Measurements from ENCODE around the gene TBL1XR1. TPM values are rescaled to one million over a fixed set of nuclear protein-coding genes. Genes with fewer than 3 reads are reported as not detected.

The TBL1XR1 gene
- total RNA-seq, 1 experiment from 2014 or later: 81.0 TPM

- no peak overlapping the region for H3K4me2 ChIP-seq (ENCODE audit: low read depth, low read length, poor library complexity, severe bottlenecking)
- no peaks in the 10 kb centered on the region for H3K36me3 ChIP-seq (ENCODE audit: insufficient read depth, low read length)
- no peaks in the 10 kb centered on the region for H3K27me3 ChIP-seq (ENCODE audit: low read length)
- no peaks in the 10 kb centered on the region for H3K9me2 ChIP-seq (replicated peaks; ENCODE audit: insufficient read depth, low read length)
- H3K79me2 ChIP-seq (ENCODE audit: low read length): no peaks in the 10 kb centered on the region
- H3K9me3 ChIP-seq (ENCODE audit: low read length): no peaks in the 10 kb centered on the region
- no peak overlapping the region for H2AFZ ChIP-seq (ENCODE audit: low read length)
- H3K4me3 ChIP-seq (ENCODE audit: low read length): no peak overlapping the region
- no peaks in the 10 kb centered on the region for H3K4me1 ChIP-seq (ENCODE audit: low read length)
- H3K27ac ChIP-seq (ENCODE audit: low read length): no peak overlapping the region
- H4K20me1 ChIP-seq (ENCODE audit: insufficient read depth, low read depth, low read length): no peaks in the 10 kb centered on the region
- H3K9ac ChIP-seq (ENCODE audit: low read length): no peak overlapping the region
- DNase-seq: no peak
Measured at GRCh38 chr3:176995946-176996345, 201.3 kb downstream of the TBL1XR1 start.

GRCh38 chr3:176994891-176995781, 202.1 kb downstream of the TBL1XR1 start:
- no peaks in the 10 kb centered on the region for H3K4me1 ChIP-seq (ENCODE audit: low read length)
- no peak for DNase-seq
- H3K36me3 ChIP-seq (ENCODE audit: insufficient read depth, low read length): no peaks in the 10 kb centered on the region

GRCh38 chr3:176994393-176994792, 202.9 kb downstream of the TBL1XR1 start:
- H3K4me2 ChIP-seq (ENCODE audit: low read depth, low read length, poor library complexity, severe bottlenecking): no peak overlapping the region
- no peaks in the 10 kb centered on the region for H3K79me2 ChIP-seq (ENCODE audit: low read length)
- H3K36me3 ChIP-seq (ENCODE audit: insufficient read depth, low read length): no peaks in the 10 kb centered on the region
- no peaks in the 10 kb centered on the region for H3K27me3 ChIP-seq (ENCODE audit: low read length)
- DNase-seq: no peak
- H3K9me2 ChIP-seq (replicated peaks; ENCODE audit: insufficient read depth, low read length): no peaks in the 10 kb centered on the region
- H3K4me1 ChIP-seq (ENCODE audit: low read length): no peaks in the 10 kb centered on the region
- no peaks in the 10 kb centered on the region for H4K20me1 ChIP-seq (ENCODE audit: insufficient read depth, low read depth, low read length)
- no peak overlapping the region for H3K4me3 ChIP-seq (ENCODE audit: low read length)
- no peak overlapping the region for H2AFZ ChIP-seq (ENCODE audit: low read length)
- H3K9me3 ChIP-seq (ENCODE audit: low read length): no peaks in the 10 kb centered on the region
- no peak overlapping the region for H3K9ac ChIP-seq (ENCODE audit: low read length)
- H3K27ac ChIP-seq (ENCODE audit: low read length): no peak overlapping the region

More at GRCh38 chr3:176994891-176995781, 202.1 kb downstream of the TBL1XR1 start:
- Histone ChIP-seq H3K4me3 (ENCODE audit: low read length) (no peak overlapping the region), H3K27ac (ENCODE audit: low read length) (no peak overlapping the region), H3K4me2 (ENCODE audit: low read depth, low read length, poor library complexity, severe bottlenecking) (no peak overlapping the region), H4K20me1 (ENCODE audit: insufficient read depth, low read depth, low read length) (no peaks in the 10 kb centered on the region), H3K9ac (ENCODE audit: low read length) (no peak overlapping the region), H3K27me3 (ENCODE audit: low read length) (no peaks in the 10 kb centered on the region), H3K9me2 (replicated peaks; ENCODE audit: insufficient read depth, low read length) (no peaks in the 10 kb centered on the region), H3K79me2 (ENCODE audit: low read length) (no peaks in the 10 kb centered on the region), H3K9me3 (ENCODE audit: low read length) (no peaks in the 10 kb centered on the region), H2AFZ (ENCODE audit: low read length) (no peak overlapping the region)

GRCh38 chr3:176992978-176993377, 204.3 kb downstream of the TBL1XR1 start:
- H4K20me1 ChIP-seq (ENCODE audit: insufficient read depth, low read depth, low read length): no peaks in the 10 kb centered on the region
- no peaks in the 10 kb centered on the region for H3K36me3 ChIP-seq (ENCODE audit: insufficient read depth, low read length)
- no peaks in the 10 kb centered on the region for H3K27me3 ChIP-seq (ENCODE audit: low read length)
- no peak overlapping the region for H3K9ac ChIP-seq (ENCODE audit: low read length)
- no peaks in the 10 kb centered on the region for H3K79me2 ChIP-seq (ENCODE audit: low read length)
- H3K4me1 ChIP-seq (ENCODE audit: low read length): no peaks in the 10 kb centered on the region
- H3K4me3 ChIP-seq (ENCODE audit: low read length): no peak overlapping the region
- H3K27ac ChIP-seq (ENCODE audit: low read length): no peak overlapping the region
- no peaks in the 10 kb centered on the region for H3K9me2 ChIP-seq (replicated peaks; ENCODE audit: insufficient read depth, low read length)
- H3K9me3 ChIP-seq (ENCODE audit: low read length): no peaks in the 10 kb centered on the region
- no peak overlapping the region for H2AFZ ChIP-seq (ENCODE audit: low read length)
- no peak overlapping the region for H3K4me2 ChIP-seq (ENCODE audit: low read depth, low read length, poor library complexity, severe bottlenecking)
- no peak for DNase-seq

- Histone ChIP-seq H3K27ac (ENCODE audit: low read length) (no peak overlapping the region), H3K4me1 (ENCODE audit: low read length) (no peaks in the 10 kb centered on the region), H3K4me2 (ENCODE audit: low read depth, low read length, poor library complexity, severe bottlenecking) (no peak overlapping the region), H3K9ac (ENCODE audit: low read length) (no peak overlapping the region), H3K4me3 (ENCODE audit: low read length) (no peak overlapping the region), H3K36me3 (ENCODE audit: insufficient read depth, low read length) (no peaks in the 10 kb centered on the region), H2AFZ (ENCODE audit: low read length) (no peak overlapping the region), H3K27me3 (ENCODE audit: low read length) (no peaks in the 10 kb centered on the region), H3K79me2 (ENCODE audit: low read length) (no peaks in the 10 kb centered on the region), H4K20me1 (ENCODE audit: insufficient read depth, low read depth, low read length) (no peaks in the 10 kb centered on the region), H3K9me3 (ENCODE audit: low read length) (no peaks in the 10 kb centered on the region), H3K9me2 (replicated peaks; ENCODE audit: insufficient read depth, low read length) (no peaks in the 10 kb centered on the region)
- no peak for DNase-seq
Measured at GRCh38 chr3:176992565-176992964, 204.7 kb downstream of the TBL1XR1 start.

- Histone ChIP-seq H3K79me2 (ENCODE audit: low read length) (no peaks in the 10 kb centered on the region), H3K4me1 (ENCODE audit: low read length) (no peaks in the 10 kb centered on the region), H3K4me3 (ENCODE audit: low read length) (no peak overlapping the region), H3K9me3 (ENCODE audit: low read length) (no peaks in the 10 kb centered on the region), H3K9me2 (replicated peaks; ENCODE audit: insufficient read depth, low read length) (no peaks in the 10 kb centered on the region), H3K9ac (ENCODE audit: low read length) (no peak overlapping the region), H3K36me3 (ENCODE audit: insufficient read depth, low read length) (no peaks in the 10 kb centered on the region), H4K20me1 (ENCODE audit: insufficient read depth, low read depth, low read length) (no peaks in the 10 kb centered on the region), H3K27me3 (ENCODE audit: low read length) (no peaks in the 10 kb centered on the region), H3K4me2 (ENCODE audit: low read depth, low read length, poor library complexity, severe bottlenecking) (no peak overlapping the region), H3K27ac (ENCODE audit: low read length) (no peak overlapping the region), H2AFZ (ENCODE audit: low read length) (no peak overlapping the region)
- DNase-seq: no peak
Measured at GRCh38 chr3:176988795-176989194, 208.5 kb downstream of the TBL1XR1 start.

GRCh38 chr3:176987901-176988650, 209.2 kb downstream of the TBL1XR1 start:
- no peaks in the 10 kb centered on the region for H3K4me1 ChIP-seq (ENCODE audit: low read length)
- H3K9me3 ChIP-seq (ENCODE audit: low read length): no peaks in the 10 kb centered on the region
- H4K20me1 ChIP-seq (ENCODE audit: insufficient read depth, low read depth, low read length): no peaks in the 10 kb centered on the region
- H3K27me3 ChIP-seq (ENCODE audit: low read length): no peaks in the 10 kb centered on the region
- no peak for DNase-seq
- no peaks in the 10 kb centered on the region for H3K9me2 ChIP-seq (replicated peaks; ENCODE audit: insufficient read depth, low read length)
- no peak overlapping the region for H3K9ac ChIP-seq (ENCODE audit: low read length)
- H3K79me2 ChIP-seq (ENCODE audit: low read length): no peaks in the 10 kb centered on the region
- no peaks in the 10 kb centered on the region for H3K36me3 ChIP-seq (ENCODE audit: insufficient read depth, low read length)
- no peak overlapping the region for H3K27ac ChIP-seq (ENCODE audit: low read length)
- H3K4me2 ChIP-seq (ENCODE audit: low read depth, low read length, poor library complexity, severe bottlenecking): no peak overlapping the region
- no peak overlapping the region for H2AFZ ChIP-seq (ENCODE audit: low read length)
- H3K4me3 ChIP-seq (ENCODE audit: low read length): no peak overlapping the region

GRCh38 chr3:176978441-176978840, 218.8 kb downstream of the TBL1XR1 start:
- Histone ChIP-seq H3K9me2 (replicated peaks; ENCODE audit: insufficient read depth, low read length) (no peaks in the 10 kb centered on the region), H4K20me1 (ENCODE audit: insufficient read depth, low read depth, low read length) (no peaks in the 10 kb centered on the region), H3K9me3 (ENCODE audit: low read length) (no peaks in the 10 kb centered on the region), H3K4me1 (ENCODE audit: low read length) (no peaks in the 10 kb centered on the region), H3K27ac (ENCODE audit: low read length) (no peak overlapping the region), H3K79me2 (ENCODE audit: low read length) (no peaks in the 10 kb centered on the region), H3K9ac (ENCODE audit: low read length) (no peak overlapping the region), H3K4me2 (ENCODE audit: low read depth, low read length, poor library complexity, severe bottlenecking) (no peak overlapping the region), H2AFZ (ENCODE audit: low read length) (no peak overlapping the region), H3K36me3 (ENCODE audit: insufficient read depth, low read length) (no peaks in the 10 kb centered on the region), H3K27me3 (ENCODE audit: low read length) (no peaks in the 10 kb centered on the region), H3K4me3 (ENCODE audit: low read length) (no peak overlapping the region)
- no peak for DNase-seq
